HG03045 (cell line): Measurements from ENCODE around the gene GRID1.

Source experiments
- ATAC-seq: cut with Tn5 transposase; IDR thresholded peaks from one replicate; pipeline ENCODE4 v1.9.1; 2021; ENCODE audit warnings: mild to moderate bottlenecking, moderate library complexity; ENCODE audit not compliant: unreplicated experiment

GRID1 gene

GRCh38 chr10:86281396-86281795, 85.2 kb downstream of the GRID1 start:
- no peak for ATAC-seq

- no peak for ATAC-seq
Observed at GRCh38 chr10:86269332-86269731, 97.3 kb downstream of the GRID1 start.

DNA sequence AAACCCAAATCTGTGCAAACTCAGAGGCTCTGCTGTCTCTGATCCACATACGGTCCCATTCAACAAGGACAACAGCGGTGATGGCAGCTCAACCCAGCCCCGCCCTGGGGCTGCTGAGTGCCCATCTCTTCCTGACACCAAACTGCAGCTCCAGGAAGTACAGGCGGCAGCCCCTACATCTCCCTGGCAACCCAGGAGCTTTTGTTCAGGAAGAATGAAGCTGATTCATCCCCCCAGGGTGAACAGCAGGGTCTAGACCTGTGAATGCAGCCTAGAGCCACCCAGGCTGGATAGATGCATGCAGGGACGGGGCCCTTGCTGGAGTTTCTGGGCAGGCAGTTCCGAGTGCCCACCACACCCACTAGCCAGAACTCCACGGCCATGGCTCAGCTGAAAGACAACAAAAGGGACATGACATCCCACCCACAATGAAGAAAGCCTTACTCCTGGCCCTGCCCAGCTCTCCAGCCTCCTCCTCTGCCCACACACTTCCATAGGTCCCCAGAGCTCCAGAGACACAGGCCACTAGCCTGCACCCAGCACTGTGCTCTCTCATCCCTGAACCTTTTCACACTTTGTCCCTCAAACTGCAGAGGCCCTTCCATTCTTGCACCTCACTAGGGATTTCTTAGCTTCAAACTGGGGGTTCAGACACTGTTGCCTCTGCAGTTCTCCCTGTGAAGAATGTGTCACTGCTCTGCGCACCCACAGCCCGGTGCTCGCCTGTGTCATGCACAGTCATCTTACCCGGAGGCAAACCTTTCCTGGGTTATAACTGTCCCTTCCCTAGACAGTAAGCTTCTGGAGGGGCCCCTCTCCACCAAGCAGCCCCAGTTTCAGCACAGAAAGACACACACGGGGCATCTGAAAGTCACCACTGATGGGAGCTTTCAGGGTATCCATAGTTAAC, 99.1 kb downstream of the GRID1 start:
- no peak for ATAC-seq

- no peak for ATAC-seq
Observed at GRCh38 chr10:86266446-86267242, 100.0 kb downstream of the GRID1 start.

DNA sequence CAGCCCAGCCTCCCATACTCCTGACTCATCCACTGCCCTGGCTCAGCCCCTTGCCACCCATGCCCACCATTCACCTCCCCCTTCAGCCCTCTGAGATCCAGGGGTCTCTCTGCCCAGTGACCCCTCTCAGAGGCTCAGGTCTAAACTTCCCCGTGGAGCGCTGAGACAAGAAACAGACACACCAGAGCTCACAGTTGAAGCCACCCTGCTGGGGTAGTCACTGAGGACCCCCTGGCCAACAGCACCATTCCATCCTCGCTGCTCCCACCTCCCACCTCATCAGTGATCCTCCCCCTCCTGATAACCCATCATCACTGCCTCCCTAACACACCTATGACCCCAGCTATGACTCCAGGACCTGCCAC, 100.7 kb downstream of the GRID1 start:
- no peak for ATAC-seq

- no peak for ATAC-seq
Observed at GRCh38 chr10:86265236-86265894, 101.2 kb downstream of the GRID1 start.

DNA sequence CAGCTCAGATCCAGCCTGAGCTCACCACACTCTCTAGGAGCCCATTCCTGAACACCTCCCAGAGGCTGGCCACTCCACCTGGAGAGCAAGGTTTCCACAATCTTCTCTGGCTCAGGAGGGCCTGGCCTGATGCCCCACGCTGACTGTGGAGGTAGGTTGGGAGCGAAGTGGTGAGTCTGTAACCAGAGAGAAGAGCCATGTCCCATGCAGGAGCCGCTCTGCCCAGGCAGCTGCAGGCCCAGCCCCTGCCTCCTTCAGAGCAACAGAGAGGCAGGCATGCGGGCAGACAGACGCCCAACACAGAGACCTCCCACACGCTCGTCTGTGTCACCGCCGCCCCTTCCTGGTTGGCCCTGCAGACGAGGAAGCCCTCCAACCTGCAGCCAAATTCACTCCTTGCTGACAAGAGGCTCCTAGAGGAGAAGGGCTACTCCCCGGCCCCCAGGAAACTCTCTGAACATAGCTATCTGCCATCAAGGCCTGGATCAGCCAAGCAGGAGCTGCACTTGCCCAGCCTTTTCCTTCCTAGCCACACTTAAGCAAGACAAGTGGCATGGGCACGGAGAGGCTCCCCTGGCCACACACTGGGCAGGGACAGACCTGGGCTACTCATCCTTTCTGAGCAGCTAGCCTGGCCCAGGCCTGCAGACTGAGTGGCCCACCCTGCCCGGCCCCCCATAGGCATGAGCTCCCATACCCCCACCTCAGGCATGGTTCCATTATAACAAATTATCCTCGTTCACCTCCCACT, 101.9 kb downstream of the GRID1 start:
- no peak for ATAC-seq

- no peak for ATAC-seq
Observed at GRCh38 chr10:86263907-86264306, 102.7 kb downstream of the GRID1 start.

DNA sequence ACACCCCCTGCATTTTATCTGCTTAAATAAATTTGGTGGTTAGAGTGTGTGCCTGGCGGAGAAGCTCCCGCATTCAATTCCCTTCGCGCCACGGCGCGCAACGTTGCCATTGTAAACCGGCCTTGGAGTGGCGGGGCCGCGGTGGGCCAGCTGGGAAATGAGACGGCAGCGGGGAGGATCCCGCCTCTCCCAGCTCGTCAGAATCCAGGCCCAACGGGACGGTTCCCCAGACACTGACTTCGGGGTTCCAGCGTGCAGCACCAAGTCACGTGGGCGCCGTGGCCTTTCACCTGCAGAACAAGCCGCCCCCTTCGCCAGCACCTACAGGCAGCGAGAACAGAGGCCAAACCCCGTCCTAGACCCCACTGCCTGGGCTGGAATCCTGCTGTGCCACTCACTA, 103.4 kb downstream of the GRID1 start:
- no peak for ATAC-seq

- ATAC-seq = no peak
Observed at GRCh38 chr10:86262688-86263181, 103.9 kb downstream of the GRID1 start.

DNA sequence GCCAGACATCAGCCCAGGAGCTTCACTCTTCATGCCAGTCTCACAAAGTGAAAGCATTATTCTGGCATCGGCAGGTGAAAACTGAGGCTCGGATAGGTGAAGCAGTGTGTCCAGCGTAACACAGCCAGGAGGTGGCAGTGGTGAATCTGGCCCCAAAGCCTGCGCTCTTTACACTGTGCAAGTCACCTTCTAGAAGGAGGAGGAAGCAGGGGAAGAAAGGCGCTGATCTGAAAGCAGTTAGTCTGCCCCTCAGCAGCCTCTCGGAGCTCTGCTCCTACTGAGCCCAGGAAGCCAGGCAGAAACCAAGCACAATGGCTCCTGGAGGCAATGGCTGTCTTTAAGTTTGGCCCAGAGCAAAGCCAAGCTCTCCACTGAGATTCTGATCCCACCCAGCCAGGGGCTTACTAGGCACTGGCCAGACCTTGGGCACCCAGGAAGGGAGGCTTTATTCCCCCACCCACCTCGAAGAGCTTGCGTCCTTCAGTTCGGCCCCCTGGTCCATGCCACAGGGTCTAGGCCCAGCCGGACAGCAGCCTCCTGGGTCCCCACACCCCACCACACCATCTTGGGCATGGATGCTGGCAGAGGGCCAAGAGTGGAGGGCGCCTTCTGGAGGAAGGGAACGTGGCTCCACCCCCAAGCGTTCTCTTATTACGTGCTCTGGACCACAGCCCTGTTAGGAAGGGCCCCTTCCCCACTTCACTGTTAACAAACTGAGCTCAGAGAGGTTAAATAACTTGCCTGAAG, 104.5 kb downstream of the GRID1 start:
- ATAC-seq = no peak

- no peak for ATAC-seq
Observed at GRCh38 chr10:86261470-86261869, 105.1 kb downstream of the GRID1 start.

GRCh38 chr10:86260564-86260963, 106.0 kb downstream of the GRID1 start:
- no peak for ATAC-seq

GRCh38 chr10:86259901-86260562, 106.6 kb downstream of the GRID1 start:
- no peak for ATAC-seq

GRCh38 chr10:86258941-86259340, 107.7 kb downstream of the GRID1 start:
- ATAC-seq = no peak

- no peak for ATAC-seq
Observed at GRCh38 chr10:86258499-86258898, 108.1 kb downstream of the GRID1 start.

DNA sequence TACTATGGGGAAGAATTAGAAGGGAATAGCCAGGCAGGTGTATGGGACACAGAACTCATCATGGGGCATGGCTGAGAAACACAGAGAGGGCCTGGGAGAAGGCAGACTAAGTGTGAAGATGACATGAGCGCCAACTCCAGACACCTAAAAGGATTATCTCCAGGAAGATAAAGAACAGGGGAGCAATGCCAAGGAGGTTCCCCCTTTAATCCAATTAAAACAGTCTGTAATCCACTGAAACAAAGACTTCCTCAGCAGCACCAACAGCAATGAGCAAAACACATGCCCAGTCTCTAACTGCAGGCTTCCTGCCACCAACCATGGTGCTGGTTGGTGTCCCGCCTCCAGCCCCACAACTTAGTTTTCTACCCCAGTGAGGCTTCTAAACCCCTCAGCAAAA, 108.9 kb downstream of the GRID1 start:
- no peak for ATAC-seq

DNA sequence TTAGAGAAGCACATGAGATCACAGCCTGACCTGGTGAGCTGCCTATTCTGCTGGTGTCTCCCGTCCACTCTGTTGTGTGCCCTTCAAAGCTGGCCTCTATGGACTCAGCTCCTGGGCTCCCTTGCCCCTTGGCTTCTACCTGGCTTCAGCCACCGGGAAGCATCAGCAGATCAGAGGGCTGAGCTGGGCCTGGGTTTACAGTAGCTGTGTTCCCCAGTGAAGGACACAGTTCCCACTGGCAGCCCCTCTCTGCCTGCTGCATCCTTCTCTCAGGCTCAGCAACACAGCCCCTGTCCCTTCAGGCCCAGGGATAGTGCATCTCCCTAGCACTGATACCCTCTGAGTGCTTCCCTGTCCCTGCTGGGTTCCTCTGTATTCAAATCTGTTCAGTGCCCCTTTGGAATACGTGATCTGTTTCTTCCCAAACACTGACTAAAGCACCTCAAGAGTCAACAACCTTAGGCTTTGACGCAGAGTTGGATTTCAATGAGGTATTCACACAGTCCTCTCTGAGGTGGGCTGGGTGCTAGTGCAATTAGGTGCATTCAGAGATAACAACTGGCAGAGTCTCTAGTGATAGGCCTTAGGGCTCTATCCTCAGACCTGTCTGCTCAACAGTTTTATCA, 109.8 kb downstream of the GRID1 start:
- no peak for ATAC-seq
